Dermis microvascular lymphatic vessel endothelial cell (primary cell): ENCODE measurements around the gene HAGHL. TPM values are rescaled to one million over a fixed set of nuclear protein-coding genes. Genes with fewer than 3 reads are reported as not detected.

Source experiments
- DNase-seq, 2 donors: peaks; one replicate each; pipeline versions ENCODE4 v3.0.0 to v3.0.0-alpha.2; 2010; ENCODE audit warnings: low read depth in 2 of 2
- total RNA-seq: library from RNA; depleted of rRNA; stranded (reverse); fragments of >200 nt; gene quantifications from 2 replicates; pipeline ENCODE4 v1.2.1, GENCODE V29; 2014

Gene HAGHL
- total RNA-seq, 1 donor from 2014 or later: 5.4 TPM

DNA sequence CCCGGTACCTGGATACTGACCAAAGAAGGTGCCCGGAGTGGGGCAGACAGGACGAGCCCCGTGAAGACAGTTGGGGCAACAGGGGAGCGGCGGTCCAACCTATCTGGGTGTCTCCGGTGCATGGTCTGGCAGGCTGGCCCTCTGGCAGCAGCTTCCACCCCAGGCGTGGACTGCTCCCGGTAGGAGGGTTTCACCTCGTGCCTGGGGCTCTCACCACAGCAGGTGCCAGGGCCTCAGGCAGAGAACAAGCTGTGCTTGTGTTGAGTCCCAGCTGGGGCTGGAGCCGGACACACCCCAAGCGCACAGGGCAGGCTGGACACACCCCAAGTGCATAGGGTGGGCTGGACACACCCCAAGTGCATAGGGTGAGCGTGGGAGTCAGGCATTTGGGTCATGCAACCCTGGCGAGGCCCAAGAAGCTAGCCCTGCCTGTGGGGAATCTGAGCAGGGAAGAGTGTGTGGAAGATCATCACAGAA lies 19.8 kb upstream of the HAGHL start:
- no peak for DNase-seq

DNA sequence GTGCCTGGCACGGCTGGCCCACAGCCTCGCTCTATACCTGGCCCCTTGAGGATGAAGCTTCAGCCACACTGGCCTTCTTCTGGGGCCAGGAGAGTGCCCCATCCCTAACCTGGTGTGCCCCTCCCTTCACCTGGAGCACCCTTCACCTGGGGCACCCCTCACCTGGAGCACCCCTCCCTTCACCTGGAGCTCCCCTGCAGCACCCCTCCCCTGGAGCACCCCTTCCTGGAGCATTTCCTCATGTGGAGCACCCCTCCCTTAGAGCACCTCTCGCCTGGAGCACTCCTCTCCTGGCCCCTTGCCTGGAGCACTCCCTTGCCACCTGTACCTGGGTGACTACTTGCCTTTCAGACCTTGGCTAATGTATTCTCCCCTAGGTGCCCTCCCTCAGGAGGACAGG lies 18.9 kb upstream of the HAGHL start:
- DNase-seq: no peak

DNA sequence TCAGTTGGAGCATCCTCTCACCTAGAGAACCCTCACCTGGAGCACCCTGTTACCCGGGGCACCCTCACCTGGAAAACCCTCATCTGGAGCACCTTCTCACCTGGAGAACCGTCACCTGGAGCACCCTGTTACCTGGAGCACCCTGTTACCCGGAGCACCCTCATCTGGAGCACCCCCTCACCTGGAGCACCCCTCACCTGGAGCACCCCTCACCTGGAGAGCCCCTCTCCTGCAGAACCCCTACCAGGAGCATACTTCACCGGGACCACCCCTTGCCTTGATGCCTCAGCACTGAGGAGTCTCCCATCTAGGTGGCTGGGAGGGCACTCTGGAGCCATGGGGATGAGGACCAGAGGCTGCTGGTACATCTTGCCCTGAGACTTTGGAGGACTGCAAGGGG lies 17.9 kb upstream of the HAGHL start:
- no peak for DNase-seq

DNA sequence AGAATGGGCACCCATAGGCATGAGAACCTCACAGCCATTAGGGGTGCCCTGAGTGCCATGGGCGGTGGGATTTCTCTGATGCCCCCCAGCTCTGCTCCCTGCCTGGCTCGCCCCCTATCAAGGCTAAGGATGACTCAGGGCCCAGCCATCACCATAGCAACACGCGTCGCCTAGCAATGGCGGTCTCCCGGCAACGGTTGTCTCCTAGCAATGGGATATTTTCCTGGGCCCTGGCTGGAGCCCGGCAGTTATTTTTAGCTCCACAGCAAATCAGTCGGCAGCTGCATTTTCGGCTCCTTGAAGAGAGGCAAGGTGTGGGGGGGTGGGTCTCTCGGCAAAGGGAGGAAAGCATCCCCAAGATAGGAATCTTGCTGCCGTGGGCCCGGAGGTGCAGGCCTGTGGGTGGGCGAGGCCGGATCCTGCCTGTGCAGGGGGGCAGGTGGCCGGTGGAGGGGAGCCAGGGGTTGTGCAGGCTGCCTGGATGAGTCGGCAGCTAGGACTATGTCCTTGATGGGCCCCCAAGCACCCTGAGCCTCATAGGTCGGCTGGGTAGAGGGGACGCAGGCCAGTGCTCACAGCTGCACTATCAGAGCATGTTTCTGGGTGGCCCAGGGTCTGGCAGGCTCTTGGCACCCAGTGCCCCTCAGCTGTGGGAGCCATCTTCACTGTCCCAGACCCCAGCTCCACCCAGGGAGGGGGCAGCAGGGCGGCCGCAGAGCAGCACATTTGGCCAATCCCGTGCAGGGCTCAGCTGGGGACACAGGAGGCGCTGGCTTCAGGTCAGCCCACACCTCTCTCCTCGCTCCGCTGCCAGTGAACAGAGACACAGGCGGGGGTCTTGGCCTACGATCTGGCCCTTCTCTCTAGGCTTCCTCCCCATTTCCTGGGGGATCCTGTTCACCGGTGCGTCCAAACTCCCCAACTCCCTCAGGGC lies 17.1 kb upstream of the HAGHL start:
- DNase-seq: no peak

DNA sequence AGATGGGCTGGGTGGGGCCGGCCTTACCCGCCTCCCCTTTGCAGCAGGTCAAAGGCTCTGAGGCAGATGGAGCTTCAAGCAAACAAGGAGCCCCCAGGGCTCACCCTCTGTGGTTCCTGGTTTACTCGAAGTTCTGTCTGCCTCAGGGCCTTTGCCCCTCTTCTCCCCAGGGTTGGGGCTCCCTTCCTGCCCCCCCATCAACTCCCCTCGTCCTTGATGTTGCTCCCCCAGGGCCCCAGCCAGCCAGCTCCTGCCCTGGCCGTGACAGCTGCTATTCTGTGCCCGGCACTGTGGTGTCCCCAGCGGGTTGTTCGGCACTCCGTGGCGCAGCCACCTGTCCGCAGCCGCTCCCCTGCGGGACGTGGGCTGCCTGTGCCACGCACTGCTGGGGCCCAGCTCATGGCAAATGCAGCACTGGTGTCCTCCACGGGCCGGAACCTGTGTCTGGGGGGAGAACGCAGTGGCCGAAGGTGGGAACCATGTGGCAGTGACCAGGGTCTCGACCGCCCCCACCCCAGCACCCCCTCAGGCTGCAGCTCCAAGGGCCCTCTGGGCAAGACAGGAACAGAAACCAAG lies 16.3 kb upstream of the HAGHL start:
- DNase-seq: no peak

DNA sequence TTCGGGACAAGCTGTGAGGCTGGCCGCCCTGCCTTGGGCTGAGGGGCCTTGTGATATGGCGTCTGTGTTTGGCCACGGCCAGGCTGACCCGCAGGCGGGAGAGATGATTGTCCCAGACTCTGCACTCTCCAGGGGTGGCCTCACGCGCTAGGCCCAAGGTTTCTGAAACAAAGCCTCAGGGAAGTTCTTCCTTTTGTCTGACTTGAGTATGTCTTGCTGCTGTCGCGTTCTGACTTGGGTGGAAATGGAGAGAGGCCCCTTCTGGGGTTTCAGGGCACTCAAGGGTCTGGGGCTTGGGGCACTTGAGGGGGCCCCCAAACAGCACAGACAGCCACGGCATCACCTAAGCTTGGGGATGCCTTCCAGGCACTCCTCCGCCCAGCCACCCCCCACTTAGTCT lies 15.8 kb upstream of the HAGHL start:
- no peak for DNase-seq

DNA sequence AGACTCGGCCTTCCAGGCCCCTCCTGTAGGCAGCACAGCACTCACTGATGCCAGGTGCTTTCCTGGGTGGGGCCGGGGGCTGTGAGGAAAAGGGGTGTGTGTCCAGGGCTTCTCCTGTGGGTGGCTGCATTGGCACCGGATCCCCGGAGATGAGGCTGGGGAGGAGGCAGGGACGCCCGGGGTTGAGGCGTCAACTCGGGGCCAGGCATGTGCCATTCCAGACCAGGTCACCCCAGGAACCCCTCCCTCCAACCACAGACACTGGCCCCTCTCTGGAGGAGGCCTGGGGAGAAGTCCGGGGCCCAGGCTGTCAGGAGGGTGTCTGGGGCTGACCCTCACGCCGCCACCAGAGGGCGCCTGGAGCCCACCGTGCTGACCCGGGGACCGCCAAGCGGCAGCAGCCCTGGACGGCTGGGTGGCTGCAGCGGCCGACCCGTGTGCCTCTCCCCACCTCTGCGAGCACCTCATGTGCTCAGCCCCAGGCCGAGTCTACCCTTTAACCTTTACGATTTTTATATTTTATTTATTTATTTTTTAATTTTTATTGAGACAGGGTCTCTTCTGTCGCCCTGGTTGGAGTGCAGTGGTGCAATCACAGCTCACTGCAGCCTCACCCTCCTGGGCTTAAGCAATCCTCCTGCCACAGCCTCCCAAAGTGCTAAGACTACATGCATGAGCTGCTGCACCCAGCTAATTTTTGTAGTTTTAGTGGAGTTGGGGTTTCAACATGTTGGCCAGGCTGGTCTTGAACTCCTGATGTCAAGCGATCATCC lies 15.2 kb upstream of the HAGHL start:
- DNase-seq: peak; percentile 32 to 67

DNA sequence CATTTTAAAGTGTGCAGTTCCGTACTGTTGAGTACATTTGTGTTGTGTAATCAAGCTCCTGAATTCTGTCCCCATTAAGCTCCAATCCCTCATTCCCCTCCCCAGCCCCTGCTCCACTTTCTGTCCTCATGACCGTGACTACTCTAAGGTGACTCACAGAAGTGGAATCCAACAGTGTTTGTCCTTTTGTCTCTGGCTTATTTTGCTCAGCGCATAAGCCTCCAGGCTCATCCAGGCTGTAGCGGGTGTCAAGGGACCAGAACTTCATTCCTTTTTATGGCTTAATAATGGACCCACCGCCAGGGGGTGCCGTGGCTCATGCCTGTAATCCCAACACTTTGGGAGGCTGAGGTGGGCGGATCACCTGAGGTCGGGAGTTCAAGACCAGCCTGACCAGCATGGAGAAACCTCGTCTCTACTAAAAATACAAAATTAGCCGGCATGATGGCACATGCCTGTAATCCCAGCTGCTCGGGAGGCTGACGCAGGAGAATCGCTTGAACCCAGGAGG lies 14.1 kb upstream of the HAGHL start:
- DNase-seq: peak; percentile 36 to 76

DNA sequence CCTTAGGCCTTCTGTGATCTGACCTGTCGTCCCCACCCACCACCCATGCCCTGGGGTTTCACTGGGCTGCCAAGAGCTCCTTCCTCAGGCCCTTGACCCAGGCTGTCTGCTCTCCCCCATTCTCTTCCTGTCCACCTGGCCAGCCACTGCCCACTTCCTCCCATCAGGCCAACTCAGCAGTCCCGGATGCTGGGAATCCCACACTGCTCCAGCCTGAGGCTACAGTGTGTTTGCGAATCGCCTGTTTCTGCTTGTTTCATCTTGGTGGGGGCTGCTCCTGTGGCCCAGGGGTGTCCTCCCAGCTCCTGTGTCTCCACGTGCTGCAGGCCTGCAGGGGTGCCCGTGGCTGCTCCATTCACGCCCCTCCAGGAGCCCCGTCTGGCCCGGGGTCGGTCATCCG lies 12.8 kb upstream of the HAGHL start:
- DNase-seq: peak in 1 of 2 donors; percentile 20

DNA sequence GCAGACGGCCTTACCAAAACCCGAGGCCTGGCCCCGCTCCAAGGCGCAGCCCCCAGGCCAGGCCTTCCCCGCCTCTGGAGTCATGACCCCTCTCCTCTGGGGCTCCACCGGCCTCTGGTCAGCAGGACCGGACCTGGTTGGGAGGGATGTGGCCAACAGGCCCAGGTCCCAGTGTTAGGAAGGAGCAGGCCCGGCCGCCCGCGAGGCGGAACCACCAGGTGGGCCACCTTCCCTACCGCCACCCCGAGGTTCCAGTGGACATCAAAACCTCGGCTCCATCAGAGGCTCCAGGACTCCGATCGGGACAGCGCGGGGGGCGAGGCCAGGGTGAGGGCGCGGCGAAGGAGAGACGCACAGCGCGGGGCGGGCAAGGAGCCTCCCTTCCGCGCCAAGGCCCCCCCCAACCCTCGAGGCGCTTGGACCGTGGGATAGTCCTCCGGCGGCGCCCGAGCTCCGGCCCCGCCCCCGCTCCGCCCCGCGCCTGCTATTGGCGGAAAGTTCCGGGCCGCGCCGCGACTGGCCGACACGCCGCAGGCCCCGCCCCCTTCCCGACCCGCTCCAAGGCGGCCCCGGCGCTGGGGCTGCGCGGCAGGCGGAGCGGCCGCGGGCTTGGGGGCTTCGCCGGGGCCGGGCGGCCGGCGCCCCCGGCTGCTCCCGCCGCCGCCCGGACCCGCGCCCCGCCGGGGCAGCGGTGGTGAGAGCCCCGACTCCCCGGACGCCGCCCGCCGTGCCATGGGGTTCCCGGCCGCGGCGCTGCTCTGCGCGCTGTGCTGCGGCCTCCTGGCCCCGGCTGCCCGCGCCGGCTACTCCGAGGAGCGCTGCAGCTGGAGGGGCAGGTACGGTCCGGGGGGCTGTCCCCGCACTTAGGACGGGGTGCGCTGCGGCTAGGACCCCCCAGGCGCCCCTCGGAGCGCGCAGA lies 12.1 kb upstream of the HAGHL start, which contains the start of gene METRN:
Gene METRN (plus strand): TSS at position 561 of the 919 bp plus-strand sequence. CDS start 172 bp downstream, at position 733.
- peak; percentile 40 to 91 for DNase-seq

DNA sequence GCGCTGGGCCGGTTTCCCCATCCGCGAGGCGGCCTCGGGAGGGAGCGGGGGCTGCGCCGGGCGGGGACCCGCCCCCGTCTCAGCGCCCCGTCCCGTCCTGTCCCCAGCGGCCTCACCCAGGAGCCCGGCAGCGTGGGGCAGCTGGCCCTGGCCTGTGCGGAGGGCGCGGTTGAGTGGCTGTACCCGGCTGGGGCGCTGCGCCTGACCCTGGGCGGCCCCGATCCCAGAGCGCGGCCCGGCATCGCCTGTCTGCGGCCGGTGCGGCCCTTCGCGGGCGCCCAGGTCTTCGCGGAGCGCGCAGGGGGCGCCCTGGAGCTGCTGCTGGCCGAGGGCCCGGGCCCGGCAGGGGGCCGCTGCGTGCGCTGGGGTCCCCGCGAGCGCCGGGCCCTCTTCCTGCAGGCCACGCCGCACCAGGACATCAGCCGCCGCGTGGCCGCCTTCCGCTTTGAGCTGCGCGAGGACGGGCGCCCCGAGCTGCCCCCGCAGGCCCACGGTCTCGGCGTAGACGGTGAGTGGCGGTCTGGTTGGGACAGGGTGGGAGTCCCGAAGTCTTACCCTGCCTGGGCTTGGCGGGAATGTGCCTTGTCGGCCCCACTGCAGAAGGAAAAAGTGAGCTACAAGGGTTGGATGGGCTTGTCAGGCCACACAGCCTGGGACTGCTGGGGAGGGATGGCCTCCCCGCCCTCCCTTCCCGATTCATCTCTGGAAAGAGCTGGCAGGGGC lies 11.3 kb upstream of the HAGHL start:
- peak in 1 of 2 donors; percentile 48 for DNase-seq

DNA sequence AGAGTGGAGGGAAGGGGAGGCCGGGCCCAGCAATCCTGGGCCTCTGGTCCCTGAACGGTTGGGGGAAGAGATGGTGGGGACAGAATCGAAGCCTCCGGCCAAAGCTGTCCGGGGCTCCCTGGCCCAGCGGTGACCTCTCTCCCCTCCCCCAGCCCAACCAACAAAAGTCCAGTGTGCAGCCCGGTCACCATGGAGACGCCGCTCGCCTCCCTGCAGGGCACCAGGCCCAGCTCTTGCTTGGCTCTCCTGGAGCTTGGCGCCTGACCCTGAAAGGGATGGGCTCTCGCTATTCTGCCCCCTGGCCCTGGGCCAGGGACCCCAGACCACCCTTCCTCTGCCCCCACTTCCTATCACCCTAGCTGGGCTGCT lies 10.7 kb upstream of the HAGHL start:
- no peak for DNase-seq

DNA sequence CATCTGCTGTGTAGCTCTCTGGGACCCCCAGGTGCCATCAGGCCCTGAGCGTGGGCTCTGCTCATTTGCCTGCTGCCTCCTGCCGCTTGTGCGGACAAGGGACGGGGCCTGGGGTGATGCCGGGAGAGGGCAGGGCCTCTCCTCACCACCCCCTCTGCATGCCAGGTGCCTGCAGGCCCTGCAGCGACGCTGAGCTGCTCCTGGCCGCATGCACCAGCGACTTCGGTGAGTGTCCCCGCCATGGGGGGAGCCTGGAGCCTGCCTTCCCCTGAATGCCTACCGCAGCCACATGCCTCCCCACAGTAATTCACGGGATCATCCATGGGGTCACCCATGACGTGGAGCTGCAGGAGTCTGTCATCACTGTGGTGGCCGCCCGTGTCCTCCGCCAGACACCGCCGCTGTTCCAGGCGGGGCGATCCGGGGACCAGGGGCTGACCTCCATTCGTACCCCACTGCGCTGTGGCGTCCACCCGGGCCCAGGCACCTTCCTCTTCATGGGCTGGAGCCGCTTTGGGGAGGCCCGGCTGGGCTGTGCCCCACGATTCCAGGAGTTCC lies 10.1 kb upstream of the HAGHL start:
- DNase-seq: no peak

DNA sequence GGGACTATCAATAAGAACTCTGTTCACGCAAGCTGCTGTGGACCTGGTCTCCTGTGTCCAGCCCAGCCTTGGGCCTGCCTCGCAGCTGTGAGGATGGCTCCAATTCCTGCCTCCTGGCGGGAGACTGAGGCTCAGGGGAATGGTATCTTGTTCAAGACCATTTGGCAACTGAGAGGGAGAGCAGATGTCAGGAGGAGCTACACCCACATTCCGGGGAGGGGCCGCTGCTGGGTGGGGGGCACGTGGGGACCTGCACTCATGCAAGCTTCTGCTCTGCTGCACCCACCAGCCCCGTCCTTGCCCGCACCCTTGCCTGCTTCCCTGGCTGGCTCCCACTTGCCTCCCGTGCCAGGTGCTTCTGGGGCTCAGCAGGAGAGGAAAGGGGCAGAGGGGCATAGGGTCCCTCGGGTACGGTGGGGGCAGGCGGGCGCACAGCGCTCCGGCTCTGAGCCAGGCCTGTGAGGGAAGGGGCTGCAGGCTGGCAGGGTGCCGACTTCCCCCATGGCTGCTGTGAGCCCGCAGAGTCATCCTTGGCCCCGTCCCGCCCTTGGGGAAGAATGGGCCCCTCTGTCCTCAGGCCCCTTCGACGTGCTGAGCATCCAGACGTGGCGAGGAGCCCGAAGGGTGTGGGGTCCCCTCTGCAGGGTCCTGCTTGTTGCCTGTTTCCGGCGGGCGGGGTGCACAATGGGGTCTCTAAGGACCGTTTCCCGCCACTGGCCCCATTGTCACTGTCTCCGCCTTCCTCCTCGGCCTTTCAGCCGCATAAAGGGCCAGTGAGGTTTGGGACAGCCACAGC lies 9.3 kb upstream of the HAGHL start:
- no peak for DNase-seq

DNA sequence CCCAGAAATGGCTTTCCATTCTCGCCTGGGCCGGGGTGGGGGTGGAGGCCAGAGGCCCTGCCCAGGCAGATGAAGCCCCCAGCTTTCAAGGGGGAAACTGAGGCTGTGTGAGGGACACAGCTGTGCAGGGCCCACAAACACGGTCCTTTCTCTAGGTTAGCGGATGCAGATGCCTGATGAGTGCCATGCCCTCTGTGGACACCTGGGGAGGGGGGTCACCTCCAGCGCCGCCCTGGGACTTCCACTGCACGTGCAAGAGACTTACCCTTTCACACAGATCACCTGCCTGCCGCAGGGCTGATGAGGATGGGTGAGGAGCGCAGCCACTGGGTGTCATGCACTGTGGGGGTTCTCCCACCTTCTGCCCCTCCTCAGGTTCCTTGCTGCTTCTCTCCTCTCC lies 8.5 kb upstream of the HAGHL start:
- DNase-seq: no peak

DNA sequence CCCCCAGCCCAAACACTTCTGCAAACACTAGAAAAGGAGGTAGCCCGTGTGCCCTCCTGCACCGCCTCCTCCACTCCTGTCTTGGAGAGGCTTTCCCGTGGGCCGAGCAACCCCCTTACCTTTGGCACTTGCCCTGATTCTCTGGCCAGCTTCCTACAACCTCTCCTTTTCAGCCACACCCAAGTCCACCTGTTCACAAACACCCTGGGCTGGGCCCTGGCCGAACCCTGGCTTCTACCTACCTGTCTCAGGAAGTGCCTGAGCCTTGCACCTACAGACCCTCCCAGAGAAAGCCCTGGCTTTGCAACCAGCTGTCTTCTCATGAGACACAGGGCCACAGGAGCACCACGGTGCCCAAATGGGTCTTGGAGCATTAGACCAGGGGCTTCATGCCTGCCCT lies 8.0 kb upstream of the HAGHL start:
- no peak for DNase-seq

DNA sequence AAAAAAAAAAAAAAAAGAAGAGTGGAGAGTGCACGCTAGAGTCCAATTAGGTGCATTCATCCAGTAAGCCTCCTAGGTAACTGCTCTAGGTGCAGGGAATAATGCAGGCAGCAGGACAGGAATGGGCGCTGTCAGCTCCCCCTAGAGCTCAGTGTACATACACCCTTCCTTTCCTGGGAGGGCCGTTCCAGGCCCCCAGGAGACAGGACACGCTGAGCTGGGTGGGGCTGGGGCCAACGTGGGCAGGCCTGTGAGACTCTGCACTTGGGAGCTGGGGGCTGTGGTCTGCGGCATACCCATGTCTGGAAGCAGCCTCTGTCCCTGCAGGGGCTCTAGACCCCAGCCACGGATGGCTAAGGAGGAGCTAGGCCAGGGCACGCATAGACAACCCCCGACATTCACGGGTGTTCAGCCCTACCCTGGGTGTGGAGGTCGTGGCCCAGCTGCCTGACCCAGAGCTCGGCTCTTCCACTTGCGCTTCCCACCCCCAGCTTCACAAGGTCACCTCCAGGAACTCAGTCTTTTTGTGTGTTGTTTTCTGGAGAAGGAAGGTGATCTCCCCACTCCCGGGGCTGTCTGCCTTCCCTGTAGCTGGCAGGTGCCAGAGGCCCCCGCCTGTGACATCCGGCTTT lies 7.0 kb upstream of the HAGHL start:
- DNase-seq: no peak

DNA sequence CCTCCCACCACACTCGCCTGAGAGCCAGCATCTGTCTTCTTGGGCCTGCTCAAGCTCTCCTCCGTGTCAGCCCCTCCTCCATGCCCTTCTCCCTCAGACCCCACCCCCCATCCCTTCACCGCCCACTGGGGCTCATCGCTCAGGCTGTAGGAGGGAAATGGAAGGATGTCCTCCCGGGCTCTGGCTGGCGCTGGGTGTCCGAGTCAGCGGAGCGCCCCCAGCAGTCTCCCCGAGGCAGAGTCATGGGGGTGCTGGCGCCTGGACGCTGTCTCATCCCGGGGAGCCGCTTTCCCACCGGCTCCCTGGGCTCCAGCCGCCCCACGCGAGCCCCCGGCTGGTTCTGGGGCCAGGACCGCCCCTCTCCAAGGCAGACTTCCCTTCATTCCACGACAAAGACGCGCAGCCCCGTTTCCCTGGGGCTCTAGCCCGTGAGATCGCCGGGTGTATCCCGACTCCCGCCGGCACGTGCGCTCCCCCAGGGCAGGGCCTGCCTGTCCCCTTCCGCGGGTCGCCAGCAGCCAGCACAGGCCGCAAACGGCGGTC lies 6.4 kb upstream of the HAGHL start:
- DNase-seq: peak in 1 of 2 donors; percentile 31
